HG02970 (cell line): ENCODE data around the gene PPM1F.

ENCODE experiments used
- ATAC-seq: cut with Tn5 transposase; IDR thresholded peaks from one replicate; pipeline ENCODE4 v1.9.1; 2021; ENCODE audit warnings: mild to moderate bottlenecking, moderate library complexity, moderate number of reproducible peaks; ENCODE audit not compliant: unreplicated experiment, low FRiP score

PPM1F gene

GRCh38 chr22:21961886-21962654, 9.4 kb upstream of the PPM1F start:
- no peak for ATAC-seq

DNA sequence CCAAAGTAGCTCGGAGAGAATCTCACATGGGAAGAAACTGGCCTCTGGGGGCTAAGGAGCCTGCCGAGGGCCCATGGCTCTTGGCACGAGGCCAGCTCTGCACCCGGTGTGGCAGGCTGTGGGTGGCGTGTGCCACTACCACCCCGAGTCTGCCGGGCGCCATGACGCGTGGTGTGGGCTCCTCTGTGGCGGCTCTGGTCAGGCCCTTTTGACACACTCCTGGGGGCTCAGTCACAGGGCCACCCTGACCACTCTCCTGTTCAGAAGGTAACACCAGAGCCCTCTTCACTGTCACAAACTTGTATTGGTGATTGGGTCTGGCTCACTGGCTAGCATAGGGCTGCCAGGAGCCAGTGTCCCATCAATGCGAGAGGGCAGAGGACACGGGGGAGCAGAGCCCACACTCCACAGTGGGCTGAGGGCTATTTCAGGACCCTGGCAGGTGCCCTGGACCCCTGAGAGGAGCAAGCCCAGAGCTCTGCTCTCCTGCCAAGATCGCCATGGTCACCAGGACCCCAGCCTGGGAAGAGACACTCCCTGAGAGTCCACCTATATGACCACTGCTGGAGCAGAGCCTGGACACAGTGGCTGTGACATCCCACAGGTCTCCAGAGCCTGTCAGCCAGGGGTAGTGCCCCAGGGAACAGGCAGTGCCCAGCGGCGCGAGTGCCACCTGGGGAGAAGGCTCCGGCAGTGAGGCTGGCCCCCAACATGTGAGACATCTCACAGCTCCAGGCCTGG, 8.6 kb upstream of the PPM1F start:
- no peak for ATAC-seq

GRCh38 chr22:21960200-21961126, 7.8 kb upstream of the PPM1F start:
- no peak for ATAC-seq

DNA sequence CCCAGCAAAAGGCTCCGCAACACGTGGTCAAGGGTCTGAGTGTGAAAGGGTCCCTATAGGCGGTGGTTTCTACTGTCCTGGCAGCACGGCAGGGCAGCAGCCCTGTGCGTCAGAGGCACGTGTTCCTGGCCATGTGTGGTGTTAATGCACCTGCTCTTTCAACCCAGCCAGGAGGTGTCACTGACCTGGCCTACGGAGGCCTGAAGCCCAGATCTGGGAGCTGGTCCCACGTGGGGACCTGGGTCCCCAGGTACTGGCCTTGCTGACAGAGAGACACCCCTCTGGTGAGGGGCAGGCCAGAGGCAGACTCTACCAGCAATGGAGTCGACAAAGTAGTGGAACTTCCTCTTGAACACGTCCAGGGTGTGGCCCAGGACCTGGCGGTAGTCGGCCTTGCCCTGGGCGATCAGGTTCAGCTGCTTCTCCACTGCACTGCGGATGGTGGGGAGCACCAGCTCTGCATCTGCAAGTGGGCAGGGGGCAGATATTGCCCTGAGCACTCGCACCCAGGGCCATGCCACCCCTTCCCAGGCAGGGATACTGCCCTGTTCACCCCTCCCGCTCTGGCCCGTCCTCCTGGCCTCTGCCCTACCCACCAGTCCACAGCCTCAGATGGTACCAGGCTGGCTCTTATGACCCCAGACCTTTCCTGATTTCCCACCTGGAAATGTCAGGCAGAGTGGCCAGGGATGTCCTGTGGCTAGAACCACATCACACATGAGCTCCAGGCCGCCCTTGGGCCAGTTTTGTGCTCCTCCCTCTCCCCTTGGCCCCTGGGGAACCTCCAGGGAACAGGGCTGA, 6.8 kb upstream of the PPM1F start:
- no peak for ATAC-seq

- ATAC-seq: no peak
These were observed 6.0 kb upstream of the PPM1F start for GRCh38 chr22:21958360-21959273.

DNA sequence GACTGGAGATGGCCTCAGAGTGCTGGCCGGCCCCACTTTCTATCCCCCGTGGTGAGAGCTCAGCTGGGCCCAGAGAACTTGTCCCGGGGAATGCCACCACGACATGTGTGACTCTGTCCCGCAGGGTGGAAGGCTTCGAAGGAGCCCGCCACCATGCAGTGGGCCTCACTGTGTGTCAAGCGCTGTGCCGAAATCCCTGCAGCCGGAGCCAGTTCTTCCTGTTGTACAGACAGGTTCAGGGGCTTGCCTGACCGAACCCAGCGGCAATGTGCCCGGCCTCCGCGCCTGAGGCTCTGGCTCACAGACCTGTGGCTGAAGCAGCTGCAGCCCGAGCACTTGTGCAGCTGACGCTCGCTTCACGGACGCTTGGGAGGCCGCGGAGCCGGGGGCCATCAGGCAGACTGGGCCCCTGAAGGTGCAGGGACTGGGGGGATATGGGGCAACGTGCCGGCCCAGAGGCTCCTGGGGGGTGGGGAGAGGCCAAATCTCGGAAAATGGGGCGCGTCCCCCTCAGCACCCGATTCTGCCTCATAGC, 650 bp downstream of the PPM1F start:
- ATAC-seq: peak; percentile 4

GRCh38 chr22:21951062-21951461, 1.6 kb downstream of the PPM1F start:
- ATAC-seq: no peak

- ATAC-seq: no peak
These were observed 2.7 kb downstream of the PPM1F start for GRCh38 chr22:21949948-21950347.

- ATAC-seq: no peak
These were observed 3.1 kb downstream of the PPM1F start for GRCh38 chr22:21949569-21949918.

DNA sequence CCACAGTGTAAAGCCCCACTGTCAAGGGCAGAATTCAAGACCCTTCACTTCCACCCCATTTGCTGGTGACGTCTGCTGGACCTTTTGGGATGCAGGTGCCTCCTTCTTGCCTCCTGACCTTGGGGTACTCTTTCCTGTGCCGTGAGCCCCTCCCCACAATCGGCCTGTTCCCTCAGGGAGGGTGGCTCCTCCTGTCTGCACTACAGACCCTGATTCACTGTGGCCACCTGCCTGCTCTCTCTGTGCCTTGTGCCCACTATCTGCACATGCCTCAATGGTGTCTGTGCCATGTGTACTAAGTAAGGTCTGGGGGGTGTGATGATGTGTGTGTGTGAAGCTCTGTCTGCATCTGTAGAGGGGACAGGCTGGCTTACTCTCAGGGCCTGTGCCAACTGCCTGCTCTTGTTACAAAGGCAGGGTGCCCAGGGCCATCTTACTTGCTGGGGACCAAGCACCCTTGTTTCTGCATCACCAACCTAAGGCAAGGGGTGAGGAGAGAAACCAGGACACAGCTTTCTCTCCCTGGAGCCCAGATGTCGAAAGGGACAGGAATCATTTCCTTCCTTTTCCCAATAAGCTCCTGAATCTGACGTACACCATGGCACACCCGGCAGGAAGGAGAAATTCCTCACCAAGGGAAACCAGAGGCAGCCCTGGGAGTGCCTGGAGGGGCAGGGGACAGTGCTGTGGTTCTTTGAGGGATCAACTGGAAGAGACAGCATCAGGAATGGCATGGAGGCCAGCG, 3.7 kb downstream of the PPM1F start:
- no peak for ATAC-seq

- ATAC-seq: no peak
These were observed 4.3 kb downstream of the PPM1F start for GRCh38 chr22:21948390-21948789.

DNA sequence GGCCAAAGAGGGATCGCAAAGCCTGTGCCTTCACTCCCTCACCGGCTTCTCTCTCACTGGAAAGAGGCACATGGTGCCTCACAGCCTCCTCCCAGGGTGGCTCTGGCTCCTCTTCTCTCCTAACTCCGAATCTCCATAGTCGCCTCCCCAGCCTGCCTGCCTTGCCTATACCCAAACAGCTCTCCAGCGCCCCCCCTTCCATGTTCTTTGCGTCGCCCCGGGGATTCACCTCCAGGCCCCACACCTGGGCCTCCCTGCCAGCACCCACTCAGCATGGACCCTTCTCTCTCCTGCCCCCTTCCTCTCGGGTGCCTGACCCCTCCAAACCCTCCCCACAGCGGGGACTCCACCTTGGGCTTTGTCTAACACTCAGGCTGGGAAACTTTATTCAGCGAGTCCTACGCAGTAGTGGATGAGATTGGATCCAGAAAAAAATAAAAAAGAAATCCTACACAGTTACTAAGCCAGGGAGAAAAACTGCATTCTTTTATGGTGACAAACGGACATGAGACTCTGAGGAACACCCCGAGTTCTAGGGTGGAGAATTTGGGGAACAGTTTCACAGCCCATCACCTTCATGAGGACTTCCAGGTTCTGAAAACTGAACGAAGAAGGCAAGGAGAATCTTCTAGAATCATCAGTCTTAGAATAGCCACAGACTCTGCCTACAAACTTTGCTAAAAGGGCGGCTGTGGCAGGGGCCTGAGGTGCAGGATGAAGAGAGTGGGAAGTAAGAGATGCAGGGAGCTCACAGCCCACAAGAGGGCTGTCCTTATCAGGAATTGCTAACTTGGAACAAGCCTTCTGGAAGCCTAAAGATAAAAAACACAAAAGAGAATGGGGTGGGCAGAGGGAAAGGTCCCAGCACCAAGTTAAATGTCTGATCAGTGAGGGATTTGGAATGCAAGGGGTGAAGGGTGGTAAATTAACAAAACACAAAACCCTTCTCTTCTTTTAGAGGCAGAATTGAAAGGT, 5.3 kb downstream of the PPM1F start:
- ATAC-seq: no peak

GRCh38 chr22:21946262-21946925, 6.3 kb downstream of the PPM1F start:
- ATAC-seq: no peak

DNA sequence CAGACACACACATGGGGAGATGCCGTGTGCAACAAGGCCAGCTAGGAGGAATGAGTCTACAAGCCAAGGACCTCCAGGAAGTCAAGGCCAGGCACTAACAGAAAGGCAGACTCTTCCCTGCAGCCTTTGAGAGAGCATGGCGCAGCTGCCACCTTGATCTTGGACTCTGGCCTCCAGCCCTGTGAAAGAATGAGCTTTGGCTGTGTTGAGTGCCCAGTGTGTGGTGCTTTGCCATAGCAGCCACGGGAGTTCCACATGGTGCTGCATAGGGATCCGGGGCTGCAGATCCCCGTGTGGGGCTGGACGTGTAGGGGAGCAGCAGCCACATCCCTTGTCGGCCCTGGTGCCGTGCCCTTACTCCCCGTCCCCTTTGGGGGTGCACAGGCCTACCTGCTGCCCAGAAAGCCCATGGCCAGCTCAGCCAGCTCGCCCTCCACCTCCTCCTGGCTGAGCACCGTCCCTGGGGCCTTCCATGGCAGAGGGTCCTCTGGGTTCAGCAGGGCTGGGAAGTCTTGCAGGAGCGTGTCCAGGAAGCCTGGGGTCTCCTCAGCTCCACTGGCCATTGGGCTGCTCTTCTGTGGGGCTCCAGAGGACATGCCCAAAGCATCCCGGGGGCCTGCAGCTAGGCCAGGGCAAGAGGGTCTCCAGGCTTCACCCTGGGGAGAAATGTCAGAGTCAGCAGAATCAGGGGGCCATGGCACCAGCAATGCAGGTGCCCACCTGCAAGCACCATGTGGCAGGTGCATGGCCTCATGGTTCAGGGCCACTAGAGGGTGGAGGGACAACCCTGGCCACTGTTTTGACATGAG, 7.0 kb downstream of the PPM1F start:
- no peak for ATAC-seq

DNA sequence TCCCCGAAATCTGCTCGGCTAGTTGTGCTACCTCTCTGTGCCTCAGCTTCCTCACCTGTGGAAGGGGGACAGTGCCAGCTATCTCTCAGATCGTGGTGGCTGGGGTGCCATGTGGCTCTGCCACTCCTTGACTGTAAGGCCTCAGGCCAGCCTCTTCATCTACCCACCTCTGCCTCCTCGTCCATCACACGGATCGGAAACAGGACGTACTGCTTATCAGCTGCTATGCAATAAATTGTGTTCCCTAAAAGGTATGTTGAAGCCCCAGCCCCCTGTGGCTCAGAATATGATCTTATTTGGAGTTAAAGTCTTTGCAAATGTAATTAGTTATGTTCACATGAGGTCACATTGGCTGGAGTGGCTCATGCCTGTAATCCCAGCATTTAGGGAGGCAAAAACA, 7.8 kb downstream of the PPM1F start:
- no peak for ATAC-seq
